ENCODE measurements around the gene HEBP1. TPM values are rescaled to one million over a fixed set of nuclear protein-coding genes. Genes with fewer than 3 reads are reported as not detected.

Gene HEBP1
- total RNA-seq, 1 donor from 2014 or later: 10.4 TPM

Other genes with a start within 250 kb of the HEBP1 start
- 7.9 and 9.5 TPM in 2 replicates for gene APOLD1, start 214.6 kb downstream of the HEBP1 start, total RNA-seq
- 80.6 and 85.5 TPM in 2 replicates for gene DDX47, start 186.9 kb downstream of the HEBP1 start, total RNA-seq
- 0.02 TPM in 1 of 2 replicates, not detected in the other for gene GPRC5A, start 108.7 kb downstream of the HEBP1 start, total RNA-seq
- not detected in 2 replicates for gene GPRC5D, start 48.1 kb downstream of the HEBP1 start, total RNA-seq
- gene FAM234B, start 44.1 kb upstream of the HEBP1 start, total RNA-seq: 3.0 and 3.5 TPM in 2 replicates
- gene GSG1, start 103.4 kb upstream of the HEBP1 start, total RNA-seq: not detected in 2 replicates
- gene EMP1, start 196.5 kb upstream of the HEBP1 start, total RNA-seq: 6.3 TPM in 2 replicates